ENCODE measurements around the gene KRTAP5-2.
"Not testable (repeated sequence)": the region's sequence is repeated elsewhere in the genome, so short reads cannot be mapped to it uniquely, and the experiment has no call there.

DNA sequence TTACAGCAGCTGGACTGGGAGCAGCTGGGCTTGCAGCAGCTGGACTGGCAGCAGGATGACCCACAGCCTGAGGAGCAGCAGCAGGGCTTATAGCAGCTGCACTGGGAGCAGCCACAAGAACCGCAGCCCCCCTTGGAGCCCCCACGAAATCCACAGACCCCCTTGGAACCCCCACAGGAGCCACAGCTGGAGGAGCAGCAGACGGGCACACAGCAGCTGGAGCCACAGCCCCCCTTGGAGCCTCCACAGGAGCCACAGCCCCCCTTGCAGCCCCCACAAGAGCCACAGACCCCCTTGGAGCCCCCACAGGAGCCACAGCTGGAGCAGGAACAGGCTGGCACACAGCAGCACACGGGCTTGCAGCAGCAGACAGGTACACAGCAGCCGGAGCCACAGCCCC, 9.8 kb upstream of the KRTAP5-2 start:
- not testable (repeated sequence) for TF ChIP-seq POLR2AphosphoS5 (IDR thresholded peaks at IDR 0.05; ENCODE audit: borderline replicate concordance, low read depth, low read length); EZH2 (IDR thresholded peaks at IDR 0.05)
